ENCODE measurements around the gene ATP9B. TPM values are rescaled to one million over a fixed set of nuclear protein-coding genes. Genes with fewer than 3 reads are reported as not detected.

ATP9B gene
- total and polyA plus RNA-seq, 10 of the 15 experiments (the other 5 are each of a cell fraction or from before 2014, with no cell fraction given), result 0.74 to 20.7 (median 12.9) TPM

DNA sequence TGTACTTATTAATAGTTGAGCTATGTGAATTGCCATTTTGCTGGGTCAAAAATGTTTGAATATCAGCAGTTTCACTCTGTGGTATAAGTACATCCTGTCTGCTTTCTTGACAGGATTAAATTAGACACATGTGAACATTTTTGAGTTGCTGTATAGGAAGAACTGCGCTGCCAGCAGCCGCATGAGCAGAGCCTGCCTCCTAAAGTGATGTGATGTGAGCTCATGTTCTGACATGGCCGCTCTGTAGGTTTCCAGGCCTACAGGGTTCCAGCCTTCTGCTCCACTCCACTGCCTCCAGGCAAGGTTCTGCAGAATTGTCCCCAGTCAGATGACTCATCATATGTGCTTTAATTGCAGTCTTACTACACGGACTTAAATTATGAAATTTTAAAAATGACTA, 206.8 kb downstream of the ATP9B start:
- Histone ChIP-seq H4K20me1 (ENCODE audit: control insufficient read depth, insufficient read depth) (no peaks in the 10 kb centered on the region), H3K9me3 (replicated peaks; ENCODE audit: control insufficient read depth, insufficient read depth, low read length) (no peaks in the 10 kb centered on the region), H3K27me3 (replicated peaks in 1 of 2; ENCODE audit: control insufficient read depth in 2 of 2, insufficient read depth in 2 of 2, low read length in 1 of 2) (no peaks in the 10 kb centered on the region), H3K36me3 (ENCODE audit: control insufficient read depth in 2 of 2, insufficient read depth in 2 of 2, low read length in 1 of 2) (peaks cover 0 to 1% of the 10 kb centered on the region in 2 experiments; a peak in 2 of 4 replicates), H3K4me3 (no peak overlapping the region), H3K4me1 (ENCODE audit: control insufficient read depth, insufficient read depth, low read length) (peaks cover 15% of the 10 kb centered on the region), H3K27ac (ENCODE audit: control insufficient read depth, insufficient read depth) (peak overlapping the region; percentile 80; the same call in 1 of the 2 replicates), H3K79me2 (ENCODE audit: control insufficient read depth, insufficient read depth, low read length) (no peaks in the 10 kb centered on the region), H3K4me2 (ENCODE audit: control insufficient read depth, insufficient read depth) (peak overlapping the region; percentile 76; the same call in 1 of the 2 replicates), H3K9ac (ENCODE audit: control insufficient read depth, insufficient read depth, low read length) (no peak overlapping the region; the same call in 1 of the 2 replicates), H2AFZ (ENCODE audit: control insufficient read depth, low read depth, low read length) (peak overlapping the region; percentile 35)
- ChIA-PET RAD21 (ENCODE audit: unreplicated experiment) (interaction anchor here (0.9 kb wide), 1 partner anchor 17 kb away, joined by 3 read pairs; no protein-coding TSS in a partner anchor), CTCF (interaction anchor here (1.3 kb wide), 1 partner anchor 17 kb away, joined by 3 read pairs; no protein-coding TSS in a partner anchor), POLR2A (no interaction called here), SMC1A (ENCODE audit: uncharacterized antibody, unreplicated experiment) (interaction anchor here (1.0 kb wide), 1 partner anchor 226 kb away, joined by 3 read pairs; no protein-coding TSS in a partner anchor)
- in situ Hi-C loops (cut with MboI), result no loop called here
- intact Hi-C loops (cut with micrococcal nuclease; ENCODE audit: unreplicated experiment), result no loop called here
- peak; percentile 76 for FAIRE-seq
- TF ChIP-seq ATF2 (IDR thresholded peaks at IDR 0.05; ENCODE audit: low read length) (peak; percentile 31; the same call in 1 of the 2 replicates), ZSCAN29 (IDR thresholded peaks at IDR 0.05) (no peak), YY1 (IDR thresholded peaks at IDR 0.05; ENCODE audit: low read depth, low read length) (peak; percentile 84), CREB1 (IDR thresholded peaks at IDR 0.05; ENCODE audit: low read depth) (peak; percentile 27; the same call in 1 of the 2 replicates), RUNX3 (IDR thresholded peaks at IDR 0.05; ENCODE audit: low read length) (peak; percentile 60)
- TF ChIP-seq, protein P1, sequence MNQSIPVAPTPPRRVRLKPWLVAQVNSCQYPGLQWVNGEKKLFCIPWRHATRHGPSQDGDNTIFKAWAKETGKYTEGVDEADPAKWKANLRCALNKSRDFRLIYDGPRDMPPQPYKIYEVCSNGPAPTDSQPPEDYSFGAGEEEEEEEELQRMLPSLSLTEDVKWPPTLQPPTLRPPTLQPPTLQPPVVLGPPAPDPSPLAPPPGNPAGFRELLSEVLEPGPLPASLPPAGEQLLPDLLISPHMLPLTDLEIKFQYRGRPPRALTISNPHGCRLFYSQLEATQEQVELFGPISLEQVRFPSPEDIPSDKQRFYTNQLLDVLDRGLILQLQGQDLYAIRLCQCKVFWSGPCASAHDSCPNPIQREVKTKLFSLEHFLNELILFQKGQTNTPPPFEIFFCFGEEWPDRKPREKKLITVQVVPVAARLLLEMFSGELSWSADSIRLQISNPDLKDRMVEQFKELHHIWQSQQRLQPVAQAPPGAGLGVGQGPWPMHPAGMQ (IDR thresholded peaks at IDR 0.05; ENCODE audit: borderline replicate concordance), result no peak
- WGBS (ENCODE audit: insufficient coverage, insufficient replicate concordance, low lambda C conversion rate, missing lambda C conversion rate), result 3% methylated on average over 4 of the region's 4 CpGs
- BruUV-seq (replicated peaks), result no TSS peak
- DNase-seq (ENCODE audit: low read depth, low spot score), result peak; percentile 37
- ATAC-seq, result peak; percentile 68
